Ishikawa (cell line): ENCODE results near the gene FOXO3.

Source experiments
- CEBPB ChIP-seq: IDR thresholded peaks from 2 replicates; pipeline ENCODE4 v1.6.1; 2012
- CREB1 ChIP-seq: IDR thresholded peaks from 2 replicates; pipeline ENCODE4 v1.6.1; 2012; ENCODE audit warnings: low read depth
- EGR1 ChIP-seq: IDR thresholded peaks from 2 replicates; pipeline ENCODE4 v1.6.1; 2012
- EP300 ChIP-seq: IDR thresholded peaks from 2 replicates; pipeline ENCODE4 v1.6.1; 2012; ENCODE audit warnings: borderline replicate concordance
- FOXM1 ChIP-seq: IDR thresholded peaks from 2 replicates; pipeline ENCODE4 v1.6.1; 2012; ENCODE audit warnings: low read depth, borderline replicate concordance
- MAX ChIP-seq: IDR thresholded peaks from 2 replicates; pipeline ENCODE4 v1.6.1; 2012
- RAD21 ChIP-seq: IDR thresholded peaks from 2 replicates; pipeline ENCODE4 v1.6.1; 2012; ENCODE audit warnings: low read depth
- TAF1 ChIP-seq: IDR thresholded peaks from 2 replicates; pipeline ENCODE4 v1.6.1; 2012; ENCODE audit warnings: low read depth, mild to moderate bottlenecking
- TCF12 ChIP-seq: IDR thresholded peaks from 2 replicates; pipeline ENCODE4 v1.6.1; 2012; ENCODE audit warnings: low read depth
- TEAD4 ChIP-seq: IDR thresholded peaks from 2 replicates; pipeline ENCODE4 v1.6.1; 2012
- YY1 ChIP-seq: IDR thresholded peaks from 2 replicates; pipeline ENCODE4 v1.6.1; 2012; ENCODE audit warnings: low read depth
- ZBTB7A ChIP-seq: IDR thresholded peaks from 2 replicates; pipeline ENCODE4 v1.6.1; 2012; ENCODE audit warnings: low read depth
- TF ChIP-seq, protein P1 (sequence below): IDR thresholded peaks from 2 replicates; pipeline ENCODE4 v1.6.1; 2012
- TF ChIP-seq, protein P2 (sequence below): IDR thresholded peaks from 2 replicates; pipeline ENCODE4 v1.6.1; 2012; ENCODE audit warnings: low read depth, mild to moderate bottlenecking

GRCh38 chr6:108677357-108677756 is 116.6 kb downstream of the FOXO3 start:
- TF ChIP-seq RAD21 (no peak), TCF12 (no peak), TAF1 (no peak), CREB1 (no peak), MAX (no peak), EP300 (no peak), CEBPB (no peak), ZBTB7A (no peak), YY1 (no peak), EGR1 (no peak), TEAD4 (no peak), FOXM1 (no peak)
- TF ChIP-seq, protein P1, sequence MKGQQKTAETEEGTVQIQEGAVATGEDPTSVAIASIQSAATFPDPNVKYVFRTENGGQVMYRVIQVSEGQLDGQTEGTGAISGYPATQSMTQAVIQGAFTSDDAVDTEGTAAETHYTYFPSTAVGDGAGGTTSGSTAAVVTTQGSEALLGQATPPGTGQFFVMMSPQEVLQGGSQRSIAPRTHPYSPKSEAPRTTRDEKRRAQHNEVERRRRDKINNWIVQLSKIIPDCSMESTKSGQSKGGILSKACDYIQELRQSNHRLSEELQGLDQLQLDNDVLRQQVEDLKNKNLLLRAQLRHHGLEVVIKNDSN, result no peak
- TF ChIP-seq, protein P2, sequence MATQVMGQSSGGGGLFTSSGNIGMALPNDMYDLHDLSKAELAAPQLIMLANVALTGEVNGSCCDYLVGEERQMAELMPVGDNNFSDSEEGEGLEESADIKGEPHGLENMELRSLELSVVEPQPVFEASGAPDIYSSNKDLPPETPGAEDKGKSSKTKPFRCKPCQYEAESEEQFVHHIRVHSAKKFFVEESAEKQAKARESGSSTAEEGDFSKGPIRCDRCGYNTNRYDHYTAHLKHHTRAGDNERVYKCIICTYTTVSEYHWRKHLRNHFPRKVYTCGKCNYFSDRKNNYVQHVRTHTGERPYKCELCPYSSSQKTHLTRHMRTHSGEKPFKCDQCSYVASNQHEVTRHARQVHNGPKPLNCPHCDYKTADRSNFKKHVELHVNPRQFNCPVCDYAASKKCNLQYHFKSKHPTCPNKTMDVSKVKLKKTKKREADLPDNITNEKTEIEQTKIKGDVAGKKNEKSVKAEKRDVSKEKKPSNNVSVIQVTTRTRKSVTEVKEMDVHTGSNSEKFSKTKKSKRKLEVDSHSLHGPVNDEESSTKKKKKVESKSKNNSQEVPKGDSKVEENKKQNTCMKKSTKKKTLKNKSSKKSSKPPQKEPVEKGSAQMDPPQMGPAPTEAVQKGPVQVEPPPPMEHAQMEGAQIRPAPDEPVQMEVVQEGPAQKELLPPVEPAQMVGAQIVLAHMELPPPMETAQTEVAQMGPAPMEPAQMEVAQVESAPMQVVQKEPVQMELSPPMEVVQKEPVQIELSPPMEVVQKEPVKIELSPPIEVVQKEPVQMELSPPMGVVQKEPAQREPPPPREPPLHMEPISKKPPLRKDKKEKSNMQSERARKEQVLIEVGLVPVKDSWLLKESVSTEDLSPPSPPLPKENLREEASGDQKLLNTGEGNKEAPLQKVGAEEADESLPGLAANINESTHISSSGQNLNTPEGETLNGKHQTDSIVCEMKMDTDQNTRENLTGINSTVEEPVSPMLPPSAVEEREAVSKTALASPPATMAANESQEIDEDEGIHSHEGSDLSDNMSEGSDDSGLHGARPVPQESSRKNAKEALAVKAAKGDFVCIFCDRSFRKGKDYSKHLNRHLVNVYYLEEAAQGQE, result no peak
